GM18505 (cell line): ENCODE measurements around the gene KRT74.

Source experiments
- ATAC-seq: cut with Tn5 transposase; IDR thresholded peaks from one replicate; pipeline ENCODE4 v1.9.1; 2021; ENCODE audit not compliant: unreplicated experiment
- POLR2A ChIP-seq: IDR thresholded peaks from 4 replicates; pipeline ENCODE4 v1.6.1; 2011; ENCODE audit warnings: borderline replicate concordance; ENCODE audit not compliant: insufficient read depth, insufficient read length; ENCODE audit errors: extremely low read depth

KRT74 gene

GRCh38 chr12:52591521-52591920 is 17.9 kb upstream of the KRT74 start:
- no peak for ATAC-seq
- TF ChIP-seq POLR2A: no peak

- no peak for ATAC-seq
- no peak for TF ChIP-seq POLR2A
These were observed 16.4 kb upstream of the KRT74 start for GRCh38 chr12:52590021-52590420.

DNA sequence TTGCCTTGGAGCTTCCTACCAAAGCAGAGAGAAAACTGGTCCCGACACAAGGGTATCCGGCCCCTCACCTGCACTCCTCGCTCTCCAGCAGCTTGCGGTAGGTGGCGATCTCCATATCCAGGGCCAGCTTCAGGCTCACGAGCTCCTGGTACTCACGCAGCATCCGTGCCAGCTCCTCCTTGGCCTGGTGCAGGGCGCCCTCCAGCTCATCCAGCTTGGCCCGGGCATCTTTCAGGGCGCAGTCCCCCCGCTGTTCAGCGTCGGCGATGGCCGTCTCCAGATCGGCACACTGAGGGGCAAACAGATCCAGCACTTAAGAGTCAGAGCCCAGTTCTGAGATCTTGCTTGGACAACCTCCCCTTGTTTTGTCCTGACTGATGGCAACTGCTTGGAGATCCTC is 13.9 kb upstream of the KRT74 start:
- TF ChIP-seq POLR2A: no peak
- no peak for ATAC-seq

- no peak for ATAC-seq
- TF ChIP-seq POLR2A: no peak
These were observed 12.3 kb upstream of the KRT74 start for GRCh38 chr12:52585946-52586345.

- no peak for ATAC-seq
- no peak for TF ChIP-seq POLR2A
These were observed 11.4 kb upstream of the KRT74 start for GRCh38 chr12:52585066-52585465.

GRCh38 chr12:52584156-52584682 is 10.6 kb upstream of the KRT74 start:
- no peak for TF ChIP-seq POLR2A

GRCh38 chr12:52582971-52583456 is 9.4 kb upstream of the KRT74 start:
- no peak for ATAC-seq
- no peak for TF ChIP-seq POLR2A

More at GRCh38 chr12:52584156-52584682, 10.6 kb upstream of the KRT74 start:
- ATAC-seq: no peak

DNA sequence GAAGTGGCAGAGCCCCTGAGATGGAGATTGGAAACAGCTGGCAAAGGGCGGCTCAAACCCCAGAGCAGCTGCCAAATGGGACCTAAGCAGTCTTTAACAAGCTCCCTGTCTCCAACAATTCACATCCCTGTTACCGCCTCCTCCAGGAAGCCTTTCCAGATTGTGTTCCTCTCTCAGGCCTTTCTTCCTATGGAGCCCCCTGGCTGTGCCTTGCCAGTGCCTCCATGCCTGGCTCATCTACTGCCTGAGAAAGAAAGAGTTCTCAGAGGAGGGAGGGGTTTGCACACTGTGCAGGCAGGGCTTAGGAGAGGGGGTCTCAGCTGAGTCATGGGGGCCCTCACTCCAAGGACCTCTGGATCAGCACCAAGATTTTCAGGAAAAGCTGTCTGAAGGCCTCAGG is 8.8 kb upstream of the KRT74 start:
- no peak for ATAC-seq

DNA sequence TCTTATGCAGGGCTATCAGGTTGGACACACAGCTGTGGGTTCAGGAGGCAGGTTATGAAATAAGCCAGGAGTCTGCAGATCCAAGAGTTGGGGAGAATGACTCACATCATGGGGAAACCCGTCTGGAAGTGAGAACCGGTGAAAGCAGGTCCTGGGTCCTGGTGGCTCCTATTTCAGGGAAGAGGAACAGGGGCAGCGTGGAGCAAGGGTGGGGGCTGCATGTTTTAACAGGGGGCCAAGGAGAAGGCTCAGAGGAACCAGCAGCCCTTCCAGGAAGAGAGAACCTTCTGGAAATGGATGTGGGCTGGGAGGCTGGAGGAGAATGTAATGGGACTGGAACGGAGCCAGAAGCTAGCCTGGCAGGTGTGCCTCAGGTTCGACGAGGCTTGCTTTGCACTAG is 7.8 kb upstream of the KRT74 start:
- no peak for TF ChIP-seq POLR2A
- ATAC-seq: no peak

More for the DNA sequence above, 8.8 kb upstream of the KRT74 start:
- no peak for TF ChIP-seq POLR2A

DNA sequence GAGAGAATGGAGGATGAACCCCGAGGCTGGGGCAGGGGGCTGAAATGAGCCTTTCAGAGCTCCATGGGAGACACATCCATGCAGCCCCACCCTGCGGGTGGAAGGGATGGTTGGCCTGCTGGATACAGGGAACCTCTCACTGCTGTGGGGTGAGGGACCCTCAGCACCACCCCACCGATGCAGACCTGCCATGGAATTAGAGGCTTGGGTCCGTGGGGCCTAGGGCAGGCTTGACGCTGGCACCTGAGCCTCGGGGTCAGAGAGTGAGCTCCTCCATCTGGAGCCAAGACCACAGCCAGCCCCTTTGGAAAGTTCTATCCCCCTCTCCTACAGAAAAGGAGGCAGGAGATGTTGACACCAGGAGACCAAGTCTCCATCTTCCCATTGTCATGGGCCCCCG is 7.4 kb upstream of the KRT74 start:
- no peak for TF ChIP-seq POLR2A
- no peak for ATAC-seq

GRCh38 chr12:52580496-52580895 is 6.9 kb upstream of the KRT74 start:
- no peak for TF ChIP-seq POLR2A
- ATAC-seq: no peak

DNA sequence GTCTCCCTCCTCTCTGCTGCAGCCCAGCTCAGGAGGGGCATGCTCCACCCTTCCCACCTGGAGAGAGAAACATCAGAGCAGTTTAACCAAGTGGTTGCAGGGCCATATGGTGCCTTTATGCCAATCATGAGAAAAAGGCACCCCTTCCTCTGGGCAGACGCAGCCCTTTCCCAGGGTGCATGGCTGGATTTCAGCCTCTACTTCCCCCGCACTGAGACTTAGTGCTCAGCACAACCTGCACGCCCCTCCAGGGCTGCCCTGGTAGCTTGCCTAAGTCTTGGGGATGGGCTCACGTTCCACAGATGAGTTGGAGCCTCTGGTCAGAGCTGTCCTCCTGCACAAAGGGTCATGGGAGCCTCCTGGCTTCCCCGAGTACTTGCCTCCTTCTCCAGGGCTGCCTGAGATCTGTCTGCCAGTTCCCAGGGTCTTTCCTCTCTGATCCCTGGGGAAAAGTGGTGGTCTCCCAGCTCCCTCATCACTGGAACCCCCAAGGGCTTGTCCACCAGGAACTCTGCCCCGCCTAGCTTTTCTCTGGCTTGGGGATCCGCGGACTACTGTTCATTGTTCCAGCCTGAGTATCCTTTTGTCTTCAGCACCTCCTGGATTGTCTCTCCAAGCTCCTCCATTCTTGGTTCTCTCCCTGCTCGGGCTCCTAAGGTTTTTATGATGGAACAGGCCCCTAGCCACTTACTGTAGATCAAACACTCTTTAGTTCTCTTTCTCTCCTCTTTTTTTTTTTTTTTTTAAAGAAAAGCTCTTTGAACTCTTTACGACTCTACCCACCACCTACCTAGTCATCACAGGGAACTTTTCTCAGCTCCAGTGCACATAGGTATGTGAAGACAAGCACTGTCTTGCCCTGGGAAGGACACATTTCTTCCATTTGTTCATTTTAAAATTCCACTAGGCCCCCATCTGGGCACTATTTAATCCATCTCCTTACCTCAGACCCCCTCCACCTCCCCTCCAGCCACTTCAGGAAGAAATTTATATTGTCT is 6.1 kb upstream of the KRT74 start:
- no peak for ATAC-seq
- no peak for TF ChIP-seq POLR2A

- ATAC-seq: no peak
- TF ChIP-seq POLR2A: no peak
These were observed 4.8 kb upstream of the KRT74 start for GRCh38 chr12:52578469-52578868.

GRCh38 chr12:52577316-52577715 is 3.7 kb upstream of the KRT74 start:
- ATAC-seq: no peak

More at GRCh38 chr12:52577316-52577715, 3.7 kb upstream of the KRT74 start:
- no peak for TF ChIP-seq POLR2A
